GM19023 (cell line): ENCODE measurements around the gene KREMEN1.

Experiments
- ATAC-seq: cut with Tn5 transposase; IDR thresholded peaks from one replicate; pipeline ENCODE4 v1.9.1; 2021; ENCODE audit warnings: mild to moderate bottlenecking, moderate library complexity; ENCODE audit not compliant: unreplicated experiment

Gene KREMEN1

GRCh38 chr22:29175312-29175835 is 102.5 kb downstream of the KREMEN1 start:
- no peak for ATAC-seq

GRCh38 chr22:29183971-29184848 is 111.4 kb downstream of the KREMEN1 start:
- ATAC-seq = no peak

GRCh38 chr22:29184849-29185490 is 112.1 kb downstream of the KREMEN1 start:
- ATAC-seq = no peak

- ATAC-seq = no peak
These were observed 113.5 kb downstream of the KREMEN1 start for GRCh38 chr22:29186302-29186701.

- ATAC-seq = no peak
These were observed 115.0 kb downstream of the KREMEN1 start for GRCh38 chr22:29187831-29188230.

- ATAC-seq = no peak
These were observed 117.2 kb downstream of the KREMEN1 start for GRCh38 chr22:29190051-29190450.

GRCh38 chr22:29190918-29191317 is 118.1 kb downstream of the KREMEN1 start:
- ATAC-seq = no peak

- ATAC-seq = no peak
These were observed 120.2 kb downstream of the KREMEN1 start for GRCh38 chr22:29193021-29193420.

GRCh38 chr22:29194184-29194583 is 121.3 kb downstream of the KREMEN1 start:
- no peak for ATAC-seq

GRCh38 chr22:29195118-29195963 is 122.5 kb downstream of the KREMEN1 start:
- no peak for ATAC-seq

GRCh38 chr22:29195964-29196666 is 123.3 kb downstream of the KREMEN1 start:
- no peak for ATAC-seq

- ATAC-seq = no peak
These were observed 124.3 kb downstream of the KREMEN1 start for GRCh38 chr22:29197096-29197495.

- ATAC-seq = no peak
These were observed 125.4 kb downstream of the KREMEN1 start for GRCh38 chr22:29198240-29198639.

GRCh38 chr22:29199702-29200400 is 127.0 kb downstream of the KREMEN1 start:
- ATAC-seq = no peak

- ATAC-seq = no peak
These were observed 128.1 kb downstream of the KREMEN1 start for GRCh38 chr22:29200901-29201300.

GRCh38 chr22:29201782-29202181 is 128.9 kb downstream of the KREMEN1 start:
- no peak for ATAC-seq

GRCh38 chr22:29202212-29203192 is 129.7 kb downstream of the KREMEN1 start:
- ATAC-seq = peak; percentile 75
